Measurements from ENCODE around the gene TOP2A. TPM values are rescaled to one million over a fixed set of nuclear protein-coding genes. Genes with fewer than 3 reads are reported as not detected.
"Not testable (repeated sequence)": the region's sequence is repeated elsewhere in the genome, so short reads cannot be mapped to it uniquely, and the experiment has no call there.

TOP2A gene
- total and polyA plus RNA-seq, 3 donors from 2014 or later, result 65.0 to 94.9 (median 75.3) TPM

- H3K4me3 ChIP-seq, result no peak overlapping the region
These were observed 39.9 kb downstream of the TOP2A start for GRCh38 chr17:40377832-40378231.

DNA sequence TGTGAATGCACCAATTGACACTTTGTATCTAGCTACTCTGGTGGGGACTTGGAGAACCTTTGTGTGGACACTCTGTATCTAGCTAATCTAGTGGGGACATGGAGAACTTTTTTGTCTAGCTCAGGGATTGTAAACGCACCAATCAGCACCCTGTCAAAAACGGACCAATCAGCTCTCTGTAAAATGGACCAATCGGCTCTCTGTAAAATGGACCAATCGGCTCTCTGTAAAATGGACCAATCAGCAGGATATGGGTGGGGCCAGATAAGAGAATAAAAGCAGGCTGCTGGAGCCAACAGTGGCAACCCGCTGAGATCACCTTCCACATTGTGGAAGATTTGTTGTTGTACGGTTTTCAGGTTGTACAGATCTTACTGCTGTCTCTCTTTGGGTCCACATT, 41.2 kb downstream of the TOP2A start:
- H3K9me3 ChIP-seq; H3K27ac ChIP-seq; H3K4me1 ChIP-seq; H3K36me3 ChIP-seq (ENCODE audit: low read depth, missing control alignments); intact Hi-C loops (cut with DNase I; ENCODE audit: low total_unique reads); H3K27me3 ChIP-seq: not testable (repeated sequence)
- DNase-seq, result peak; percentile 81
- peak overlapping the region in 1 of 2 donors; percentile 36 for H3K4me3 ChIP-seq
- 60 to 66% methylated on average over 5 to 6 of the region's 6 CpGs for WGBS, 2 donors

More at GRCh38 chr17:40377832-40378231, 39.9 kb downstream of the TOP2A start:
- no peaks in the 10 kb centered on the region for H3K4me1 ChIP-seq
- intact Hi-C loops (cut with DNase I; ENCODE audit: low total_unique reads), result no loop called here
- no peaks in the 10 kb centered on the region for H3K9me3 ChIP-seq
- H3K27ac ChIP-seq, result no peak overlapping the region
- H3K27me3 ChIP-seq, result no peaks in the 10 kb centered on the region
- DNase-seq, result no peak
- TF ChIP-seq POLR2A (IDR thresholded peaks at IDR 0.05) (no peak), CTCF (IDR thresholded peaks at IDR 0.05) (no peak)
- H3K36me3 ChIP-seq (ENCODE audit: low read depth, missing control alignments), result no peaks in the 10 kb centered on the region
- 74 to 81% methylated on average over 13 of the region's 13 CpGs for WGBS, 2 donors

GRCh38 chr17:40375786-40376185, 41.9 kb downstream of the TOP2A start:
- H3K36me3 ChIP-seq (ENCODE audit: low read depth, missing control alignments); H3K4me1 ChIP-seq; H3K27me3 ChIP-seq; H3K9me3 ChIP-seq; intact Hi-C loops (cut with DNase I; ENCODE audit: low total_unique reads); DNase-seq; H3K27ac ChIP-seq: not testable (repeated sequence)
- WGBS, 2 donors, result 42 to 74% methylated on average over 10 to 21 of the region's 21 CpGs
- H3K4me3 ChIP-seq, result peak overlapping the region in 1 of 2 donors; percentile 36

DNA sequence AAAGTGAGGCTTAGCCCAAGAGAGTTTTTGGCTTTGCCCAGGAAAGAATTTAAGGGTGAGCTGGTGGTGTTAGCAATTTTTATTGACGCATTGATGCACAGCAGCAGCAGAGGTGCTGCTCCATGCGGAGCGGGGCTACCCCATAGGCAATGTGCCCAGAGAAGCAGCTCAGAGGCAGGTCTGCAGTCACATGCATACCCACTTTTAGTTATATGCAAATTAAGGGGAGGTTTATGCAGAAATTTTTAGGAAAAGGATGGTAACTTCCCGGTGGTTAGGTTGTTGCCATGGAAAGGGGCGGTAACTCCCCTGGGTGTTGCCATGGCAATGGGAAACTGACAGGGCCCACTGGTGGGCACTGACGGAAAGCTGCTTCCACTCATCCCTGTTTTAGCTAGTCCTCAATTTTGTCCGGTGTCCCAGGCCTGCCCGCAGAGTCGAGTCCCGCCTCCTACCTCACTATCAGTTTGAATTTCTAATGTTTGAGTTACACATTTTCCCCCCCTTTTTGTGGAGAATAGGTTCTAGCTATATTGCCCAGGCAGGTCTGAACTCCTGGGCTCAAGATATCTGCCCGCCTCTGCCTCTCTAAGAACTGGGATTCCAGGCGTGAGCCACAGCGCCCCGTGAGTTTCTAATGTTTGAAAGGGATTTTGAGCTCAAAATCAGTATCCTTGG, 42.7 kb downstream of the TOP2A start:
- Histone ChIP-seq H3K36me3 (ENCODE audit: low read depth, missing control alignments) (no peaks in the 10 kb centered on the region), H3K4me3 (peak overlapping the region in 1 of 2 donors; percentile 36), H3K27me3 (no peaks in the 10 kb centered on the region), H3K27ac (no peak overlapping the region), H3K9me3 (no peaks in the 10 kb centered on the region), H3K4me1 (no peaks in the 10 kb centered on the region)
- TF ChIP-seq POLR2A (IDR thresholded peaks at IDR 0.05), result no peak
- TF ChIP-seq CTCF (IDR thresholded peaks at IDR 0.05), result no peak
- 69 to 71% methylated on average over 14 of the region's 14 CpGs for WGBS, 2 donors
- DNase-seq, result peak; percentile 13
- intact Hi-C loops (cut with DNase I; ENCODE audit: low total_unique reads), result no loop called here

- H3K4me3 ChIP-seq, result no peak overlapping the region
- no peaks in the 10 kb centered on the region for H3K27me3 ChIP-seq
- no peak for TF ChIP-seq POLR2A (IDR thresholded peaks at IDR 0.05)
- no peak for TF ChIP-seq CTCF (IDR thresholded peaks at IDR 0.05)
- no peak for DNase-seq
- no peaks in the 10 kb centered on the region for H3K4me1 ChIP-seq
- no peaks in the 10 kb centered on the region for H3K9me3 ChIP-seq
- 83 to 87% methylated on average over 8 of the region's 8 CpGs for WGBS, 2 donors
- H3K36me3 ChIP-seq (ENCODE audit: low read depth, missing control alignments), result no peaks in the 10 kb centered on the region
- intact Hi-C loops (cut with DNase I; ENCODE audit: low total_unique reads), result no loop called here
- no peak overlapping the region for H3K27ac ChIP-seq
These were observed 43.7 kb downstream of the TOP2A start for GRCh38 chr17:40373999-40374398.

DNA sequence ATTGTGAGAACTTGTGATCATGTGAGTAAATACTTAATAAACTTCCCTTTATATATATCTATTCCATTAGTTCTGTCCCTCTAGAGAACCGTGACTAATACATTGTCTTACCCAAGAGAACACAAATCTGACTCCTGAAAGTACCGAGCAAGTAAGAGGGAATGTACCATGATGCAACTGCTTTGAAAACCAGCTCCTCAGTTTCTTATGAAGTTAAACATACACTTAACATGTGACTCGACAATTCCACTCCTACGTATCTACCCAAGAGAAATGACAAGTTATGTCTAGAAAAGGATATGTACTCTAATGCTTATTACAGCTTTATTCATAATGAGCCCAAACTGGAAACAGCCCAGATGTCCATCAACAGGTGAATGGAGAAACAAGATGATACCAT, 44.4 kb downstream of the TOP2A start:
- Histone ChIP-seq H3K27ac (no peak overlapping the region), H3K27me3 (no peaks in the 10 kb centered on the region), H3K36me3 (ENCODE audit: low read depth, missing control alignments) (no peaks in the 10 kb centered on the region), H3K9me3 (no peaks in the 10 kb centered on the region), H3K4me1 (no peaks in the 10 kb centered on the region), H3K4me3 (no peak overlapping the region)
- WGBS, 2 donors, result 90 to 92% methylated on average over 4 of the region's 4 CpGs
- intact Hi-C loops (cut with DNase I; ENCODE audit: low total_unique reads), result no loop called here
- DNase-seq, result no peak
- TF ChIP-seq CTCF (IDR thresholded peaks at IDR 0.05) (no peak), POLR2A (IDR thresholded peaks at IDR 0.05) (no peak)

DNA sequence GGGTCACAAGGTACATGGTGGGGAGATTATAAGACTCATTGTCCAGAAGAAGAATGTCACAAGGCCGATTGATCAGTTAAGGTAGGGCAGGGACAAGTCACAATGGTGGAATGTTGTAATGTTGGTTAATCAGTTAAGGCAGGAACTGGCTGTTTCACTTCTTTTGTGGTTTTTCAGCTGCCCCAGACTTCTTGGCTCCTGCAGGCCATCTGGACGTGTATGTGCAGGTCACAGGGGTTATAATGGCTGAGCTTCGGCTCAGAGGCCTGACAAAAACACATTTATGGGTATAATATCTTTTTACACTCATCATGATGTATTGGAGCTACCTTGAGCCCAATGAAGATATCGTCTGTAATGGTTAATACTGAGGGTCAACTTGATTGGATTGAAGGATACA, 45.1 kb downstream of the TOP2A start:
- intact Hi-C loops (cut with DNase I; ENCODE audit: low total_unique reads); H3K4me3 ChIP-seq; H3K27ac ChIP-seq; H3K27me3 ChIP-seq; DNase-seq; H3K4me1 ChIP-seq; H3K9me3 ChIP-seq; H3K36me3 ChIP-seq (ENCODE audit: low read depth, missing control alignments): not testable (repeated sequence)
- 73 to 79% methylated on average over 4 of the region's 4 CpGs for WGBS, 2 donors

Data from testis (tissue), 3 donors.